Measurements from ENCODE around the gene PRKCA.
"Not testable (repeated sequence)": the region's sequence is repeated elsewhere in the genome, so short reads cannot be mapped to it uniquely, and the experiment has no call there.

The PRKCA gene

GRCh38 chr17:66319226-66319625, 16.8 kb downstream of the PRKCA start:
- no peak overlapping the region for H3K4me3 ChIP-seq (ENCODE audit: low read depth, low read length)
- TF ChIP-seq MAX (IDR thresholded peaks at IDR 0.05; ENCODE audit: low read depth, low read length): no peak
- no peak for TF ChIP-seq MYC (IDR thresholded peaks at IDR 0.05; ENCODE audit: low read depth, low read length)
- no peak for TF ChIP-seq POLR2A (IDR thresholded peaks at IDR 0.05; ENCODE audit: extremely low read depth, insufficient read length)
- TF ChIP-seq, protein P1, sequence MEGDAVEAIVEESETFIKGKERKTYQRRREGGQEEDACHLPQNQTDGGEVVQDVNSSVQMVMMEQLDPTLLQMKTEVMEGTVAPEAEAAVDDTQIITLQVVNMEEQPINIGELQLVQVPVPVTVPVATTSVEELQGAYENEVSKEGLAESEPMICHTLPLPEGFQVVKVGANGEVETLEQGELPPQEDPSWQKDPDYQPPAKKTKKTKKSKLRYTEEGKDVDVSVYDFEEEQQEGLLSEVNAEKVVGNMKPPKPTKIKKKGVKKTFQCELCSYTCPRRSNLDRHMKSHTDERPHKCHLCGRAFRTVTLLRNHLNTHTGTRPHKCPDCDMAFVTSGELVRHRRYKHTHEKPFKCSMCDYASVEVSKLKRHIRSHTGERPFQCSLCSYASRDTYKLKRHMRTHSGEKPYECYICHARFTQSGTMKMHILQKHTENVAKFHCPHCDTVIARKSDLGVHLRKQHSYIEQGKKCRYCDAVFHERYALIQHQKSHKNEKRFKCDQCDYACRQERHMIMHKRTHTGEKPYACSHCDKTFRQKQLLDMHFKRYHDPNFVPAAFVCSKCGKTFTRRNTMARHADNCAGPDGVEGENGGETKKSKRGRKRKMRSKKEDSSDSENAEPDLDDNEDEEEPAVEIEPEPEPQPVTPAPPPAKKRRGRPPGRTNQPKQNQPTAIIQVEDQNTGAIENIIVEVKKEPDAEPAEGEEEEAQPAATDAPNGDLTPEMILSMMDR (IDR thresholded peaks at IDR 0.05; ENCODE audit: low read depth, low read length): no peak

GRCh38 chr17:66322764-66323163, 20.4 kb downstream of the PRKCA start:
- DNase-seq (ENCODE audit: low read depth): no peak
- TF ChIP-seq MYC (IDR thresholded peaks at IDR 0.05; ENCODE audit: low read depth, low read length) (no peak), POLR2A (IDR thresholded peaks at IDR 0.05; ENCODE audit: extremely low read depth, insufficient read length) (no peak), MAX (IDR thresholded peaks at IDR 0.05; ENCODE audit: low read depth, low read length) (no peak)
- TF ChIP-seq, protein P1 (IDR thresholded peaks at IDR 0.05; ENCODE audit: low read depth, low read length): no peak
- no peak overlapping the region for H3K4me3 ChIP-seq (ENCODE audit: low read depth, low read length)

More at GRCh38 chr17:66319226-66319625, 16.8 kb downstream of the PRKCA start:
- no peak for DNase-seq (ENCODE audit: low read depth)

DNA sequence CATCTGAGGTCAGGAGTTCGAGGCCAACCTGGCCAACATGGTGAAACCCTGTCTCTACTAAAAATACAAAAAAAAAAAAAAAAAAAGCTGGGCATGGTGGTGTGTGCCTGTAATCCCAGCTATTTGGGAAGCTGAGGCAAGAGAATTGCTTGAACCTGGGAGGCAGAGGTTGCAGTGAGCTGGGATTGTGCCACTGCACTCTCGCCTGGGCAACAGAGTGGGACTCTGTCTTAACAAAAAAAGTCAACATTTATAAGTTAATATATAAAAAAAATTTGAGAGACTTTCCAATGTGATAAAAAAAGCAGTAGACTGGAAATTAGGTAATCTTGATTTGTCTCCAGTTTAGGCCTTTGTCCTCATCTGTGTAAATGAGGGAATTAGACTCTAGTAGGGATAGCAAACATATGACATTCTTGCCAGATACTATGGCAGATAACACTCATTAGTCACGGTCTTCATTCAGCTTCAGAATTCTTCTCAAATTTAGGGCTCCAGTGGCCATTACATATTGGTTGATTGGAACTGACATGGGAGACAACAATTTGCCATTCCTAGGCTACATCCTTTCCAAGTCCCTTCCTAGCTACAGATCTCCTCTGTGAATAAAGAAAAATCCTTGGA, 22.1 kb downstream of the PRKCA start:
- H3K4me3 ChIP-seq (ENCODE audit: low read depth, low read length); DNase-seq (ENCODE audit: low read depth): not testable (repeated sequence)

GRCh38 chr17:66326476-66327047, 24.1 kb downstream of the PRKCA start:
- DNase-seq (ENCODE audit: low read depth): no peak
- no peak overlapping the region for H3K4me3 ChIP-seq (ENCODE audit: low read depth, low read length)
- no peak for TF ChIP-seq MYC (IDR thresholded peaks at IDR 0.05; ENCODE audit: low read depth, low read length)
- no peak for TF ChIP-seq POLR2A (IDR thresholded peaks at IDR 0.05; ENCODE audit: extremely low read depth, insufficient read length)
- TF ChIP-seq MAX (IDR thresholded peaks at IDR 0.05; ENCODE audit: low read depth, low read length): no peak
- TF ChIP-seq, protein P1 (IDR thresholded peaks at IDR 0.05; ENCODE audit: low read depth, low read length): no peak

DNA sequence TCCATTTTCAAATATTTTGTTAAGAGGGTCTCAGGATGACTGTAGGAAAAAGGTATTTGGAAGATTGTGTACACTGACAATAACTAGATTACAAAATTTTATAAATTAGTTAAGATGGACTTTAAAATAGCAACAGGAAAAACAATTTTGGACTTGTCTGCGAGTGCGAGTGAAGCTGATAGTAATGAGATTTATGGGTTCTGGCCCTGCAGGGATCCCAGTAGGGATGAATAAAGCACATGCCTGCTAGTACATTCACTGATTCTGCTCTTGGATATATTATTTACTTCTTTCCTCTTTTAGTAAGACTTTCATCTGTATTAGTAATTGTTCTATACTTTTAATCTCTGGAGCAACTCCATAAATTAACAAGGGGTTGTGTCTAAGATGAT, 28.2 kb downstream of the PRKCA start:
- TF ChIP-seq POLR2A (IDR thresholded peaks at IDR 0.05; ENCODE audit: extremely low read depth, insufficient read length): no peak
- no peak for TF ChIP-seq MAX (IDR thresholded peaks at IDR 0.05; ENCODE audit: low read depth, low read length)
- TF ChIP-seq, protein P1 (IDR thresholded peaks at IDR 0.05; ENCODE audit: low read depth, low read length): no peak
- no peak for TF ChIP-seq MYC (IDR thresholded peaks at IDR 0.05; ENCODE audit: low read depth, low read length)
- DNase-seq (ENCODE audit: low read depth): no peak
- H3K4me3 ChIP-seq (ENCODE audit: low read depth, low read length): no peak overlapping the region

- peak; percentile 32 for DNase-seq (ENCODE audit: low read depth)
- TF ChIP-seq MAX (IDR thresholded peaks at IDR 0.05; ENCODE audit: low read depth, low read length) (no peak), MYC (IDR thresholded peaks at IDR 0.05; ENCODE audit: low read depth, low read length) (no peak), POLR2A (IDR thresholded peaks at IDR 0.05; ENCODE audit: extremely low read depth, insufficient read length) (no peak)
- TF ChIP-seq, protein P1 (IDR thresholded peaks at IDR 0.05; ENCODE audit: low read depth, low read length): no peak
- no peak overlapping the region for H3K4me3 ChIP-seq (ENCODE audit: low read depth, low read length)
Observed at GRCh38 chr17:66331038-66331816, 28.8 kb downstream of the PRKCA start.

Measured in NB4 (cell line).